Stimulated activated CD4-positive, alpha-beta T cell treated with anti-CD3 and anti-CD28 coated beads, Interleukin-15, amount 100 ng/mL, for 1 hour (primary cell): ENCODE measurements around the gene IKZF1.

Experiments used
- DNase-seq, 2 donors: peaks; one replicate each; pipeline ENCODE4 v3.0.0-alpha.2; 2020; ENCODE audit warnings: low read depth in 1 of 2, low spot score in 1 of 2

The IKZF1 gene

DNA sequence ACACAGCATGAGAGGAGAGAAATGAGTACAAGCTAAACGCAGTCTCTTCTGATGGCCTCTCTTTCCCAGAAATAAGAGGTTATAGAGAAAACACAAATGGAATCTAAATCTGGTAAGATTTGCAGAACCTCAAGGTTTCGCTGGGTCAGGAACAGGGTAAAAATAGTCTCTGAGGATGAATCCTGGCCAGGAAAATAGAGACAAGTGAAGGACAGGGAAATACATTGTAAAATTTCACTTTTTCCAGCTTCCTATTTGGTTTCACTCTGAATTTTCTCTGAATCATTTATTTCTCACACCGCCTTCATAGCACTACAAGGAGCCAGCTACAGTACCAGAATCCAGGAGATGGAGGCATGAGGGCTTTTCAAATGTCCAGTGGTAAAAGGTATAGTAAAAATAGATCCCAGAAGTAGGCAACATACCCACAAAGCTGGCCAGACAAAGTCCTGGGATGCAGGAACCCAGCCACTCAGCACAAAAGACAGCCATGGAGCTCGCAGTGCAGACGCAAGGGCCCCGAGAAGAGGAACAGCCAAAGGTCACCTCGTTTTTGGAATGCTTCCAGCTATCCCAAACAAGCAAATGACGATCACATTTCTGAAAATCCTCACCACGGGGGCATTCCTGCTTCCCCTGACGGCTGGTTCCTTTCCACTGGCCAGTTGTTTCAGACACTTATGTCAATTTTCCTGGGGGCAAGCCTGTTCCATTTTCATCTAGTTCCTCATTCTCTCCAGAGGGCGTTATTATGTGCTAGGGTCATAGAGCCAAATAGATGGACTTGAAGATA lies 21.5 kb upstream of the IKZF1 start:
- DNase-seq, result no peak

DNA sequence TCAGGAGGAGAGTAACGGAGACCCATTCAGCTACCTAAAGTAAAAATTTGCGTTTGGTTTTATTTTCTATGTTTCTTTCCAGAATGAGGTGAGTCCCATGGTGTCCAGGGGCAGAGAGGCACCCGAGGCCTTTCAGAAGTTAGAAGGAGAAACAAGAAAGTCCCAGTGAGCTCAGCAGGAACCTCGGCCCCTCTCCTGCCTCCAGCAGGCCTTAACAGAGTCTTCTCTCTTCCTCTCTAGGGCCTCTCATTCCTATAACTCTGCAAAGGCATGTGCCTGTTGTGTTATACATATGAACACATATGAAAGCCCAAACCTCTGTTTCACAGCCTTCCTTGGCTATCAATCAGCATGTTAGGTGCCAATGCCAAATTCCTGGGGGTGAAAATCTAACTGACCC lies 20.8 kb upstream of the IKZF1 start:
- no peak for DNase-seq

DNA sequence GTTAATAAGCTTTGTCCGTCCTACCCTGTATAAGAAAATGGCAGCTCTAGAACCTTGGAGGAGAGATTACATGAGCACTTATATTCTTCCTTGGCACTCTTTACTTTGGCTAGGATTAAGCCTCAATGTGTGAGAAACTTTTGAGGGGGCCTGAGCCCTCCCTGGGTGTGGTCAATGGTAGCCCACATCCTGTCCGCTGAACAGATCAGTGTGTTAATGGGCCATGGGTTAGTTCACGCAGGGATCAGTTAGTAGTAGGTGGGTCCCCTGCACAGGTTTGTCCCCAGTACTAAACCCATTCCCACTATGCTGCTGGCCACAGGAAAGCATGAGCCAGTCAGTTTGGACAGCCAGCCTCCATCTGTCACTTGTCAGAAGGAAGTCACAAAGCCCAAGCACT lies 20.2 kb upstream of the IKZF1 start:
- DNase-seq, result no peak

DNA sequence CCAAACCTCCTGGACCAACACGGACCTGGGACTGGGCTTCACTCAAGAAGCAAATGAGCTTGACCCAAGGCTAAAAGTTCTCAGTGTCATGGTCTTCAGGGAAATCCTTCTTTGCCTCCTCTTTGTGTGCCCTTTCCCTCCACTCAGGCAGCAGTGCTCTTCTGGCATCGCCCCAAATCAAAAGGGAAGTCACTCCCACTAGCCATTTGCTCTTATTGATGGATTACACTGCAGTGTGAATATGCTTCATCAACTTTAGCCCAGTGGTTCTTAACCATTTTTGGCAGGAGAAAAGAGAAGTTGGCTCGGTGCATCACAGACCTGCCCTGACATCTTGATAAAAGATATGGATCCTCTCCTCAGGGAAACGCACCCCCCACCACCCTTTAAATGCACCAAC lies 19.2 kb upstream of the IKZF1 start:
- no peak for DNase-seq

DNA sequence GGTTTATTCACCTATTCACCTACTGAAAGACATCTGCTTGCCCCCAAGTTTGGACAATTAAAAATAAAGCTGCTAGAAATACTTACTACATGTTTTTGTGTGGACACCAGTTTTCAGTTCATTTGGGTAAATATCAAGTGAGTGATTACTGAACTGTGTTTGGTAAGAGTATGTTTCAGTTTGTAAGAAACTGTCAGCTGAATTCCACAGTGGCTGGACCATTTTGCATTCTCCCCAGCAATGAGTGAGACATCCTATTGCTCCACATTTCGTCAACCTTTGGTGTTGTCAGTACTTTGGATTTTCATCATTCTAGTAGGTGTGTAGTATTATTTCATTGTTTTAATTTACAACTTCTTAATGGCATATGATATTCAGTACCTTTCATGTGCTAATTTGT lies 17.4 kb upstream of the IKZF1 start:
- no peak for DNase-seq

DNA sequence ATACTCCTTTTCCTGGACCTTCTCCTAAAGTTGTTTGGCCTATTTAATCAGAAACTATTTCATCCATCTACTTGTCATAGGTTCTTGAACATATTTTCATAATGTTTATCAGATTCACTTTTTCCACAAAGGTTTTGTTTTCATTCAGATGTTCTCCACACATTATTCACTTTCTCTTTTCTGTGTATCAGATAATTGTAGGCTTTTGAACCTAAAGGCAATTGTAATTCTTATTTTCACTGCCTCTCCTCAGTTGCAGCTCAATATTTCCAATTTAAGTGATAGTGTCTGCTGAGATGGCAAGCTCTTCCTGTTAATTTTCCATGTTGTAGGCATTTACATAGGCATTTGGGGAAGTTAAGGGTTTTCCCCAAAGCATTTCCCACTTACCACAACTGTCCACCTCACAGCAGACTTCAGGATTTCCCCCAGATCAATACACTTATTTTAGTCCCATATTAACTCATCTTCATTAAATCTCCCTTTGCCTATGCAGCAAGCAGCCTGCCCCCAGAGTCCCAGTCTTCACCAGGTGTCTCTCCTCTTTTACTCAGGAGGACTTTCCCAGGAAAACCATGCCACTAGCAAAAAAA lies 12.3 kb upstream of the IKZF1 start:
- DNase-seq, result no peak

DNA sequence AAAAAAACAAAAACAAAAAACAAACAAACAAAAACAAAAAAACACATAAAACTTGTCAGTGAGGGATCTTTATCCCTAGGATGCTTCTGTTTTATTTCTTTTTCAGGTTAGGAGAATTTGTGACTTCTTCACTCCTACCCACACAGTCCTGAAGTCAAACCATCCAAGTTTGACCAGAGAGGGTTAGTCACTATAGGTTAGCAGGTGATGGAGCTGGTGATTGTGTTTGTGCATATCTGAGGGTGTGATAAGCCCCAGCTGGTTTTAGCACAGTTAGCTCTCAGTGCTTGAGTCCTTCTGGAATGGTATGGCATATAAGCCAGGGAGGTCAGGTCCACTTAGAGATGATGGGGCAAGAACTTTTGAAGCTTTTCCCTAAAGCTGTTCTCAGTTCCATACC lies 11.8 kb upstream of the IKZF1 start:
- DNase-seq, result no peak

DNA sequence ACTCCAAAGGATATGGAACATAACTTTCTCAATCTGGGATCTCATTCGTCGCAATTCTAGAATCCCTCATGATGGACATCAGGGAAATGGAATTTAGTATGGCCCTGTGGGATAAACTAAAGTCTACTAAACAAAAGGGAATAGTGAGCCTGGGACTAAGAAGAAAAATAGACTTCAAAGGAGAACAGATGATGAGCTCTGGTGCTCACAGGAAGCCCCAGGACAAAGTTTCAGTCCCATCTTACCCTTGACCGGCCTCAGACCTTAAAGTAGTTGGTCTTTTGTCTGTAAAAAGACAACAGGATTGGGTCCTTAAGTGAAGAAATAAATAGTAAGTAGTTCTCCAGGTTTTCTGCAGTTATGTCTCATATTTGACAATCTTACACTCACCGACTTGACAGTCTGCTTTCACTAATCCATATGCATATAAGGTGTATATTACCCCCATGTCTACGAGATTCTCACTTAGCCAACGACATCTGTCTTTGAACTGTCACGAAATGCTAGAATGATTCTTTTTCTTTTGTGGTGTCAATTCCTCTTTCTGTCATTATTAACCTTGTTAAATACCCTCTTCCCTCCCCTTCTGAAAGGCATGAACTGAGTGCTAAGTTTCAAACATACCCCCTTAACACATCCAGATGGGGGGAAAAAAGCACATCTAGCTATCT lies 10.9 kb upstream of the IKZF1 start:
- no peak for DNase-seq

DNA sequence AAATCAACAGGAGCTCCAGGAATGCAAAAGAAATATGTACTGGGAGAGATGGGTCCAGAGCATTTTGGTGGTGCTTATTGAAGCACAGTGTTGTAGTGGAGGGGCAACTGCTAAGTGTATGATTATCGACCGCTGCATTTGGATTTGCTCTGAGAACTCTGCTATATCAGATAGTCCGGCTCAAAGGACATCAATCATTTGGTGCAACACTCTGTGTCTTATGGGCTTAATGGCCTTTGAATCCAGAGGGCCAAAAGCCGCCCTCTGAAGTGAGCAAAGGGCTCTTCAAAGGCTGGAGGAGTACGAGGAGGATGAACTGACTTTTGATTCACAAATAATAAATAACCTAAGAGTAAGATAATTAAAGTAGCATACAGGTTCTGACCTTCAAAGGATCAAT lies 9.4 kb upstream of the IKZF1 start:
- no peak for DNase-seq

DNA sequence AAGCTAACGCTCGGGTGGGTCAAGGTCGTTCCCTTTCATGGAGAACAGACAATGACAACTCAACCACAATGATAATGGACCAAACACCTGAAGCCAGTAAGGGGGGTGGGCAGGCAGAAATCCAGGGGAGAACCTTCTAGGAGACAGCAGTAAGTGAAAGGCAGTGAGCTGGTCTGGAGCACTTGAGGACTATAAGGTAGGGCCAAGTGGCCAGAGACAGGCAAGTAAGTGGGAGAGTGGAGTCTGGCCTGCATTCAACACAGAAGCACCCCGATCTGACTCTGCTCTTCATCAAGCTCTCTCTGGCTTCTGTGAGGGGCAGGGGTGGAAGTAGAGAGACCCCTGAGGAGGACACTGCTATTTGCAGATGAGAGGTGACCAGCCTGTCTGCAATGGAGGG lies 7.7 kb upstream of the IKZF1 start:
- no peak for DNase-seq

DNA sequence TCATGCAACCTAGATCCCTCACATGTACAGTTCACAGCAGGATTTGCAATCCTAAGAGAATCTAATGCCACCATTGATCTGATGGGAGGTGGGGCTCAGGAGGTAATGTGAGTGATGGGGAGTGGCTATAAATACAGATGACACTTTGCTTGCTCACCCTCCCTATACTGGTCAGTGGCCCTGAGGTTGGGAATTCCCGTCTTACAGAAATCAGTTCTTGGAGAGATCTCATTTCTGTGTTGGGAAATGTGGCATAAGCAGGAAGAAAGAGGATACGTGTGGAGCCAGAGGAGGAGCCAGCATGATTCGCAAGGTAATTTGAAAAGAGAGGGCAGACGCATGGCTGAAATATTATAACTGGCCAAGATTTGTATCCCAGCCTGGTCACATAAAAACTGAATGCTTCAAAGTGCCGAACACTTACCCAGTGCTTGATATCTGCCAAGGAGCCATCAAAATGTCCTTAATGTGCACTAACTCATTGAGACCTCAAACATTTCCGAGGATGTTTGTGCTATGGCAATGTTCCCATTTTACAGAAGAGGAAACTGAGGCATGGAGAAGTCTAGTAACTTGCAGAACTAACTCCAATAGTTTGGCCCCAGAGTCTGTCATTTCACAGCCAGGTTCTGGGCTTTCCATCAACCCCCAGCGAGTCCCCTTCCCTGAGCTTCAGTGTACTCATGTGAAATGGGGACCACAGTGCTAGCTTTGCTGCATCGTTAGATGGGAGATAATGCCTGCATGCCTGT lies 5.5 kb upstream of the IKZF1 start:
- no peak for DNase-seq

DNA sequence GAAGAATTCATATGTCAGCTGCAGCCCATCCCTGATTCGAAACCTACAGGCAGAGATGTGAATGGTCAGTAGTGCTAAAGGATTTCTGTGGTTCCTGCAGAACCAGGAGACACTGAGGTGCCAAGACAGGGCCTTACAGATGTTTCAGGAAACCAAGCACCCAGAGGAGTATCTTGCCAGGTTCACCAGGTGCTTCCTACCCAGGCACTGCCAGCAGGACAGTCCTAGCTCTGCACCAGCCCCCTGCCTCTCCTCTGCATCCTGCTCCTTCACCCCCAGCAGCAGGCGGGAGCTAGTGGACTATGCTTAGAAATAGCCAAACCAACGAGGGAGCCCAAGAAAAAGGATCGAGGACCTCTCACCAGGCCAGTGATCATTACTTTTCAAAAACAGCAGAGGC lies 4.2 kb upstream of the IKZF1 start:
- DNase-seq, result no peak

DNA sequence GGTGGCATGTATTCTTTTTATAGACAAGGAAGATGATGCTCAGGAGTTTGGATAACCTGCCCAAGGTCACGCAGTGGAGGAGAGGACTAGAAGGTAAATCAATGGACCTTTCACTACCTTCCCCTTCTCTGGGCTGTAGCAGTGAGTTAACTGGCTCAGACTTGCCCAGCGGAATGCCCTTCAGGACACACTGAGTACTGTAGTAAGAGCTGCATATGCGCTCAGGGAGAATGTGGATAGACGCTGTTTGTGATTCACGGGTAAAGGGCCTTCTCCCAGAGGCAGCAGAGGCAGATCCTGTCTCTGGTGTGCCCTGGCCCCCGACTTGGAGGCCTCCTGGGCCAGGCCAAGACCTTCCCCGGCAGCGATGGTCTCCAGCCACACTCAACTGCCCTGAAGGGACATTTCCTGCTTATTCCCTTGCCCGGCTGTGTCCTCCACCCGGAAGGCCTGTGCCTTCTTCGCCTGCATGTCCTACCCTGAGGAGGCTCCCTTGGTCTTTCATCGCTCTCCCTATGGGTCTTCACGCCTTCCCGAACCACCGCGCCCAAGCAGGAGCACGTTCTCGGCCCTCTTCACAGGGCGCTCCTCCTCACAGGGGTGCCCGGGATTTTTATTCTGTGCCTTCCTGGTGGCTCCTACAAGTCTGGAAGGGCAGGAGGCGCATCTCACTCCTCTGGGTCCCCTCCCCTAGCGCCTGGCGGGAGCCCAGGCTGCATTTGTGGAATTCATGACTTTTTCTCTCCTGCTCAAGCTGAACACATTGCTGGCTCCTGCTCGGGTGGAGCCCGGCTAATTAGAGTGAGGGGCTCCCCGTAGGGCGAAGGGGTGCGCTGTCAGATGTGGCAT lies 1.8 kb upstream of the IKZF1 start:
- DNase-seq, result no peak

DNA sequence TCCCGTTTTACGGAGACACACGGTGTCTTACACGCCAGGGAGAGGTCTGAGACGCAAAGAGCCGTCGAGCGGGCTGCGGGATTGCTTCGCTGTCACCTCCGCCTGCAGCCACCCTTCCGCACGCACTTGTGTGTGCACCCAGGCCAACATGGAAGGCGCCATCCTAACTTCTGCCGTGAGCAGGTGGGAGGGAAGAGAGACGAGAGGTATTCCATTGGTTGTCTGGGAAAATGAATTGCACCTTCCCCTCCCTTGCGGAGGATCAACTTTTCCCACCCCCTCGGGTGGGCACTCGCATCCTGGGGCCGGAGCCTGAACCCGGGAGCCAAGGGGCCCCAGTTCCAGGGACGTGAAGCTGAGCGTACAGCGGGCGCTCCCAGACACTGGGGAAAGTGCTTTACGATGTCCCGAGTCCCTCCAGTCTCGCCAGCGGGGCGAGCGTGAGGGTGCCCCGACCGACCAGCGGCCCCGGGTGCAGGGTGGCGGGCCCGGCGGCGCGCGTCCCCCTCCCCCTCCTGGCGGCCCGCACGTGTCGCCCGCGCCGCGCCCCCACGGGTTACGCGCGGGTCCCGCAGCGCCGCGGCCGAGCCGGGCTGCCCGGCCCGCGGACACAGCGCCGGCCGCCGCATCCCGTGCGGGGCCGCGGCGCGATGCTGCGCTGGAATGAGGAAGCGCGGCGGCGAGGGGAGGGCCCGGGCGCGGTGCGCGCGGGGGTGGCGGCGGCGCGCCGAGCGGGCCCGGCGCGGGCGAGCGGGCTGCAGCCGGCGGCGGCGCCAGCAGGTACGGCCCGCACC lies 984 bp upstream of the IKZF1 start:
- DNase-seq, result no peak

DNA sequence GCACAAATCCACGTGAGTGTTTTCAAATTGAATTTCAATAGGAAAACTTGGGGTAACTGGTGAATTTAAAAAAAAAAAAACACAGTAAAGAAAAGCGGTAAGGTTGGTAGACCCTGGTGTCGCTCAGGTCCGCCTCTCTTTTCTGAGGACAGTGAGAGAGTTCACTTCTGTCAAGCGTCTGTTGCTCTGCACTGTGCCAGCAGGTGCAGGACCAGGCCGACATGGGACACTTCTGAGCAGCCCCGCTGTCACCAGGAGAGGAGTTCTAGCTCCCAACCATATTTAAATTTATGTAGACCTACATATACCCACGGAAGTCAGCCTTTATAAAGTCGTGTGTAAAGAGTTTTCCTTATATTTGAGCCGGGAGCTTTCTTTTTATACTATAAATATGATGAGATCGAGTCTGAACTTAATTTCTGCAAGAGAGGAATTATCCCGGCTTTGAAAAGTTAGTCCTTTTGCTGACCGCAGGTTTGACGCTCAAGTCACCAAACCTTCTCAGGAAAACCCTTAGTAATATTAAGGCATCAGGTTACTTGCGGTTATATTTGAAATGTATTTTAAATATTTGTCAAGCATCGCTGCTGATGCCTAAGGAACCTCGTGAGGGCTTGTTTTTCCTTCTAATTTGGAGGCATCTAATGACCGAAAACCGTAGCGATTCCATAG lies 531 bp downstream of the IKZF1 start:
- DNase-seq, result peak; percentile 42 to 47

DNA sequence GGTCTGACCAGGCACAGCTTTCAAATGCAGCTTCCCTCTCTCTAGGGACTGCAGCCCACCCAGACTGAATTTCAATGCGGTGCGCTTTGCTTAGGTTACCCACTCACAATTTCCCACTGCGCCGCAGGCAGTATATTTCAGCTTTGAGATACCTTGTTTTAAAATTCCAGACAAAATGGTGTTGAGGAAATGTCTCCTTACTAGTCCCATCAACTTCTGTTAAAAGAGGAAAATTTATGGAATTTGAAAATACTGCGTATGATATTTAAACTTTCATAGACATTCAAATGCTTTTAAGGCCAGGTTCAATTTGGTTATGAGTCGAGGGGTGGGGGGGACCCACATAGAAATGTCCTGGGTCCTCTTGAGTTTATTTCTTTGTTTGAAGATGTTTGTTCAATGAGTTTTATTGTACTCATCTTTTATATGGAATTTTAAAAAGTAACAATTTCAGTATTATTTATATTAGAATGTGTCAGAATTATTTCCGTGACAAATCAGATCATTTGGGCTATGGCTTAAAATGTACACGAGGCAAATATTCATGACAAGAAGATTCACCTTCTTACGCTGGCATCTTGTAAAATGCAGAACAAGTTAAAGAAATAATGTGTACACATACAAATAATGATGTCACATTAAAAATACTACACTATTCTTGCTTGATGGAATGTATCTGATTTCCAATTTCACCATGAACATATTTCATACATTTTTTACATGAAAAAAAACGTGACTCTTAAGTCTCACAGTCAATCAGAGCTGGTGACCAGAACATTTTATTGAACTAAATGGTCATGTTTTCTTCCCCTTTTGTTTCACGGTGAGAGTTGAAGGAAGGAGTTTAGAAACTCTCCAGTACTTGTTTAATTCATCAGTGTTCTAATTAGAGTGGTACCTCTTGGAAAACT lies 1.3 kb downstream of the IKZF1 start:
- no peak for DNase-seq

DNA sequence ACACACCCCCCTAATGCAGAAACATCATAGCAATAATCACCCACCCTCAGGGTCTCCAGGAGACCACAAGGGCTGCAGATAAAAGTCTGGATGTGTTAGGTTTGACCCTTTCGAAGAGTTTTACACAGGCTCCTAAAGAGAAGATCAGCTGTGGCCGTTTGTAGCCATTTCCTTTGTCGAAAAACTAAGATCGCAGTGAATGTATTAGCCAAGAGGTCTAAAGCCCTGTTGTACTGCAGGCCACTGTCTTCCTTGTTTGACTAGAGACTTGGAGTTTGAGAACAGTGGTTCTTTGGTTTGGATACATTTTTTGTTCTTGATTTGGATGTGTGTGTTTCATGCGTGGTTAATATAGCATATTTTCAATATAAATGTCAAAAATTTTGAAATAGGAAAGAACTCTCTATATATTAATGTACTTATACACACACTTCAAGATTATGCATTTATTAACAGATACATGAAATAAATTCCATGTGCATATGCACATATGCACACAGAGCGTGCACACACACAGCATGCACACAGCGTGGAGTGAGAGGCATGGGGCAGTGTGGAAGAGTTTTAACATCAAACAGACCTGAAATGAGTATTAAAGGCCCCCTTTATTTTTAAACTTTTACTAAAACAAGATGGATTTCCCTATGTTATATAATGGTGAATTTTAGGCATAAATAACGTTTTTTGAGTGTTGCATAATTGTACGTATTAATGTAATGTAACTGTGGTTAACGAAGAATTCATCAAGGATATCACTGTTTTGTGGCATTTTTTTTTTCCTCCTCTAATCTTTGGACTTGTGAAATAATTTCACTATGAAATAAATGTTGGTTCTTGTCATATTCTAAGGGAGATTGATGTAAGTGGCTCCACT lies 2.2 kb downstream of the IKZF1 start:
- no peak for DNase-seq
